BE2C (cell line): ENCODE measurements around the gene CADM1.

ENCODE experiments used
- DNase-seq: peaks from one replicate; pipeline ENCODE4 v3.0.0-alpha.2; 2020
- H3K27me3 ChIP-seq: fragments of 250-450 bp; sonication (Bioruptor Pico); 2 replicates; pipeline ENCODE4 v1.5.1; 2020; ENCODE audit warnings: mild to moderate bottlenecking
- H3K36me3 ChIP-seq: fragments of 250-450 bp; sonication (Bioruptor Pico); 2 replicates; pipeline ENCODE4 v1.5.1; 2020; ENCODE audit warnings: mild to moderate bottlenecking
- H3K4me1 ChIP-seq: fragments of 250-450 bp; sonication (Bioruptor Pico); 2 replicates; pipeline ENCODE4 v1.5.1; 2020
- H3K4me3 ChIP-seq: 2 replicates; pipeline ENCODE4 v1.5.1; 2011; ENCODE audit warnings: low read depth, low read length
- H3K9me3 ChIP-seq: fragments of 250-450 bp; sonication (Bioruptor Pico); 2 replicates; pipeline ENCODE4 v1.5.1; 2020
- TF ChIP-seq, protein P1 (sequence below): IDR thresholded peaks from 2 replicates; pipeline ENCODE4 v1.5.1; 2012; ENCODE audit warnings: mild to moderate bottlenecking, low read depth, low read length

The CADM1 gene

DNA sequence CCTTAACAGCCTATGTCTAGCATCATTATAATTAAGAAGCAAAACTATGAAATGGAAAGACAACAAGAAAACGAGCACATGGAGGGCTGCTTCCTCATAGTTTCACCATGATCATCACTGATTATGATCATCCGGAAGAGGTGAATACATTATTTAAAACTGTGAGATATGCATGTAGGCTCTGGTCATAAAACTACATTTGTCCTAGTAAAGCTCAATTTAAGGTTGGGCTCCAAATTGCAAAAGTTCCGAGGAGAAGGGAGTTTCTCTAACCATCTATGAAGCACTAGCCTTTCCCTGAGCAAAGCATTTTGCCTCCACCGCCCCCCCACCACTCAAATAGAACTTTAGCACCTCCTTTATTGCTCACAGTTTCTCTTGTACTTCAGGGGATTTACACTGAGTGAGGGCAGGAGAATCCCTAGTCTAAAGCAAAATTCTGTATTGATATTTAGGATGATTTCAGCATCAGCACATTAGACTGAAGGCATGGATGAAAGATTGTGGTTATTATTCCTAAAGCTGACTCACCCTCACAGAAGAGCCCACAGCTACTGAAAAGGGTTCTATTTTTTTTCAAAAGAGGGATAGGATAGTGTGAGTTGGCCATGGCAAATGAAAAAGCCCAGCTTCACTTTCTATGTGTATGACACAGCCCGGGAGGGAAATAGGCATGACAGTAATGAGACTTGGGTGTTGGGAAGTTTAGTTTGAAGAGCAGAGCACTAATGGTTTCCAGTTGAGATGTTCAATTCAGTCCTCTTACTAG lies 203.4 kb downstream of the CADM1 start:
- no peak for DNase-seq
- Histone ChIP-seq H3K36me3 (peaks cover 19% of the 10 kb centered on the region), H3K4me1 (peaks cover 25% of the 10 kb centered on the region), H3K9me3 (no peaks in the 10 kb centered on the region; the same call in 1 of the 2 replicates), H3K27me3 (no peaks in the 10 kb centered on the region), H3K4me3 (no peak overlapping the region)
- TF ChIP-seq, protein P1, sequence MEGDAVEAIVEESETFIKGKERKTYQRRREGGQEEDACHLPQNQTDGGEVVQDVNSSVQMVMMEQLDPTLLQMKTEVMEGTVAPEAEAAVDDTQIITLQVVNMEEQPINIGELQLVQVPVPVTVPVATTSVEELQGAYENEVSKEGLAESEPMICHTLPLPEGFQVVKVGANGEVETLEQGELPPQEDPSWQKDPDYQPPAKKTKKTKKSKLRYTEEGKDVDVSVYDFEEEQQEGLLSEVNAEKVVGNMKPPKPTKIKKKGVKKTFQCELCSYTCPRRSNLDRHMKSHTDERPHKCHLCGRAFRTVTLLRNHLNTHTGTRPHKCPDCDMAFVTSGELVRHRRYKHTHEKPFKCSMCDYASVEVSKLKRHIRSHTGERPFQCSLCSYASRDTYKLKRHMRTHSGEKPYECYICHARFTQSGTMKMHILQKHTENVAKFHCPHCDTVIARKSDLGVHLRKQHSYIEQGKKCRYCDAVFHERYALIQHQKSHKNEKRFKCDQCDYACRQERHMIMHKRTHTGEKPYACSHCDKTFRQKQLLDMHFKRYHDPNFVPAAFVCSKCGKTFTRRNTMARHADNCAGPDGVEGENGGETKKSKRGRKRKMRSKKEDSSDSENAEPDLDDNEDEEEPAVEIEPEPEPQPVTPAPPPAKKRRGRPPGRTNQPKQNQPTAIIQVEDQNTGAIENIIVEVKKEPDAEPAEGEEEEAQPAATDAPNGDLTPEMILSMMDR: no peak

DNA sequence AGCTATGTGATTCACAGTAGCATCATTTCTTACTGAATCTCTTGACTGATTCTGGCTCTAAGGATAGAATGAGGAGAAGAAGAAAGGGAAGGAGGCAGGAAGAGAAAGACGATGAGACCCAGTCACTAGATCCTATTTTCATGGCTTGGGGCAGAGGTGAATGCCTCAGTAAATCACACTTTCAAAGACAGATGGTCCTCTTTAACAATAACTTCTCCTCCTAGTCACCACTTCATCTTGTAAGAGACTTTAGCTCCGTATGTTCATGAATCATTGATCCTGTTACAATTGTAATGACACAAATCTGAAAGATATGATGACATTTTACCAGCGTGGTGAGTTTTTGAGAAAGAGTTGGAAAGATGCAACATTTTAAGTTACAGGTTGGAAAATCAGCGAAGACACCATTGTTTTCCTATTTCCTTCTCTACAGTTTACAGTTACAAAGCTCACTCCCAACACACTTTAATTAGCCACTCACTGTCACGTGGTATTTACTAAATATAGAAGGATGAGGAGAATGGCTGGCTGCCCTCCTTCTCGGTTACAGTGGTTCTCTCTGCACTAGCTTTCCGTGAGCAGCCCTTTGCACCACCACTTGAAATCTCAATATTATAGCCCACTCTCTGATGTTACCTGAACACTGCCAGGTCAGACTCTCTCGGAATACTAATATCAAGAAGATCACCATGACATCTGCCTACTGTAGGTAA lies 205.8 kb downstream of the CADM1 start:
- TF ChIP-seq, protein P1: no peak
- Histone ChIP-seq H3K4me1 (peaks cover 16% of the 10 kb centered on the region; the same call in 1 of the 2 replicates), H3K27me3 (no peaks in the 10 kb centered on the region), H3K9me3 (no peaks in the 10 kb centered on the region; the same call in 1 of the 2 replicates), H3K4me3 (no peak overlapping the region), H3K36me3 (peaks cover 19% of the 10 kb centered on the region)
- DNase-seq: no peak

DNA sequence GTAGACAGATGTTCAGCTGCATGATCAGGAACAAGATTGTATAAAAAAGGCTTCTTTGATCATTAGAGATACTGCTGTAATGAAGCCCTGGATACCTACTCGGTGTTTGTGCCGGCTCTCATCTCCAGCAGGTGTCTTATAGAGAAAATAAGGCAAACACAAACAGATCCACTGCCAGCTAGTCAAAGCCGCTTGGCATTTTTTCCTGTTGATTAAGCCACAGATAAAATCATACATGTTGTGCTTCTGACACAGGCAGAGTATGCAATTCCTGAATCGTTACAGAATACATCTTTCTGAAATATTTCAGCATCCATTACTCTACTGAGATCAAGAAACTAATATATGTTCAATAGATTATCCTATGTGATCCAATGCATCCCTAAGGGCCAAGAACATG lies 206.9 kb downstream of the CADM1 start:
- no peak for DNase-seq

DNA sequence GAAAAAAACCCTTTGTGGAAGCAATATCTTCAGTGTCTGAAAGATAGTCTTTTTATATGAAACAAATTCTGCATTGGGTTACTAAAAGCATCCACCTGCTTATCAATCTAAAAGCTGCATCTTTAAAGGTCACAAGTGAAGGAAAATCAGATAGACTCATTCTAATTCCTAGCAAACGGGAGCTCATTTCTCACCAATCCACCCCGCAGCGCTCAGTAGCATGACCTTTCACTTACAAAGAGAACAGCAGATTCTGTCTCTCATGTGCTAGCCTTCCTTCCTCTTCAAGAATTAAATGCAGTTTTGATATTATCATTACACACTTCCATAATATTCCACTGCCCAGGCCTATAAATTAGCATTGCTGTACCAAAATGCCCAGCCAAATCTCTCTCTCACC lies 212.9 kb downstream of the CADM1 start:
- peaks cover 30% of the 10 kb centered on the region for H3K4me1 ChIP-seq
- no peaks in the 10 kb centered on the region; the same call in 1 of the 2 replicates for H3K9me3 ChIP-seq
- H3K36me3 ChIP-seq: peaks cover 4% of the 10 kb centered on the region
- TF ChIP-seq, protein P1: no peak
- peak overlapping the region; percentile 10; the same call in 1 of the 2 replicates for H3K4me3 ChIP-seq
- H3K27me3 ChIP-seq: no peaks in the 10 kb centered on the region
- DNase-seq: no peak

More for the DNA sequence above, 206.9 kb downstream of the CADM1 start:
- H3K4me1 ChIP-seq: peaks cover 7% of the 10 kb centered on the region; the same call in 1 of the 2 replicates
- no peak overlapping the region for H3K4me3 ChIP-seq
- TF ChIP-seq, protein P1: no peak
- H3K36me3 ChIP-seq: peaks cover 19% of the 10 kb centered on the region
- H3K27me3 ChIP-seq: no peaks in the 10 kb centered on the region
- no peaks in the 10 kb centered on the region; the same call in 1 of the 2 replicates for H3K9me3 ChIP-seq

DNA sequence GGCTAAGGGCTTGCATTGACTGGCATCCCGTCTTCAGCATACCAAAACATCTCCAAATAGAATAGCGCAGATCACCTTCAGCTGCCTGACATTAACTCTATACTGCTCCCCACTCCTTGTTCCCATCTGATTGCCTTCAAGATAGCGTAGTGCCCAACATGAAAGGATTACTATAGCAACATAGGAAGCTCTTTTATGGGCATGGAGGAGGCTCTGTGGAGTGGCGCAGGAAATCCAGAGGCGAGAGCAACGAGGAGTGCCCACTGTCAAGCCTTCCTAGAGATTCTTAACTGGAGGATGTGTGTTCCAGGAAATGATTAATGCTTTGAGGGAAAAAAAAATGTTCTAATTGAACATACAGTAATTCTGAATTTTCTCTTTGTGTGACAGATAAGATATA lies 213.3 kb downstream of the CADM1 start:
- TF ChIP-seq, protein P1: no peak
- no peaks in the 10 kb centered on the region for H3K27me3 ChIP-seq
- peak overlapping the region; percentile 10; the same call in 1 of the 2 replicates for H3K4me3 ChIP-seq
- H3K9me3 ChIP-seq: no peaks in the 10 kb centered on the region
- peak; percentile 43 for DNase-seq
- H3K4me1 ChIP-seq: peaks cover 30% of the 10 kb centered on the region
- H3K36me3 ChIP-seq: no peaks in the 10 kb centered on the region
